IPS DF 4.7 (cell line): Measurements from ENCODE around the gene RASSF1.

Experiments used
- DNase-seq: peaks from one replicate; pipeline ENCODE4 v3.0.0-alpha.2; 2013; ENCODE audit warnings: low spot score; ENCODE audit errors: extremely low read depth

RASSF1 gene

GRCh38 chr3:50345008-50345407, 4.4 kb upstream of the RASSF1 start:
- DNase-seq: no peak

DNA sequence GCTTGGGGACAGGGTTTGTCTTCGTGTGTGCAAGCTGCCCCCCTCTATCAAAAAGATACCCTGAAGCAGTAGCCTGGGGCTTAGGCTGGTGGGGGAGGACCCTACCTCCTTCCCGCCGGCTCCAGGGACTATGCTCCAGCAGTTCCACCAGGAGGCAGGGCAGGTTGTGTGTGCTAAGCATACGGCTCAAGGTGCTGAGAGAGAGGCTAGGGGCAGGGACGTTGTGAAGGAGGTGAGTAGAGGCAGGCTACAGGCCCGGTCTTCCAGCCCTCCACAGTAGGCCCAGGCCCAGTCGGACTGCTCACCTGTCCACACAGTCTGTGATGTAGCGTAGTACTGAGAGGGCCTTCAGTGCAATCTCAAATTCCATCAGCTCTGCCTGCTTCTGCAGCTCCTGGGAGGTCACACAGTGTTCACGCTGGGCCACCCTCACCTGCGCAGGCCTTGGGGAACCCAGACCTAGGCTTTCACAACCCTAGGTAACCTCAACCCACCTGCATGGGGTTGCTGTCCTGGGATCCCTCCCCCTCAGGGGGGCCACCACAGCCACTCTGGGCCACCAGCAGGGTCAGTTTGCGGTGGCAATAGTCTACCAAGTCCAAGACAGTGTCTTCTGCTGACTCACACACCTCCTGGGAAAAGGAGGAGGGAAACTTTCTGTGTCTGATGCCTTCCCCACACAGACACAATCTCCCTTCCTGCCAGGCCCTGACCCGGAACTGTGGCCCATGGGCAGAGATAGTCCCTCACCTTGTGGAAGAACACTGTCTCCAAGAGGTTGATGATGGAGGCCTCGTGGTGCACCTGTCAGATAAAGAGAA, 2.4 kb upstream of the RASSF1 start:
- no peak for DNase-seq

- DNase-seq: no peak
Measured at GRCh38 chr3:50341996-50342650, 1.5 kb upstream of the RASSF1 start.

GRCh38 chr3:50341537-50341936, 901 bp upstream of the RASSF1 start:
- DNase-seq: no peak

DNA sequence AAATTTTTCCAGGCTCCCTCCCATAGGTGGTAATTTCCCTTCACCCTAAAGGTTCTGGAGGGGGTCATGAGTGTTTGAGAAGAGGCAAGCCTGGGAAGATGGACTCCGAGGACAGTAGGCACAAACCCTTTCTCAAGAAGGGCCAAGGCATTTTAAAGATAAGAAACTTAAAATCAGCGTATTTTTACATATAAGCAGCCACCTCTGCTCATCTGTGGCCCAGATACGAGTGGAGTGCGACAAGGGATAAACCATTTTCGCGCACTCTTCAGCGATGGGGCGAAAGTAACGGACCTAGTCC, 539 bp downstream of the RASSF1 start:
- no peak for DNase-seq

GRCh38 chr3:50339485-50340146, 1.0 kb downstream of the RASSF1 start:
- no peak for DNase-seq

DNA sequence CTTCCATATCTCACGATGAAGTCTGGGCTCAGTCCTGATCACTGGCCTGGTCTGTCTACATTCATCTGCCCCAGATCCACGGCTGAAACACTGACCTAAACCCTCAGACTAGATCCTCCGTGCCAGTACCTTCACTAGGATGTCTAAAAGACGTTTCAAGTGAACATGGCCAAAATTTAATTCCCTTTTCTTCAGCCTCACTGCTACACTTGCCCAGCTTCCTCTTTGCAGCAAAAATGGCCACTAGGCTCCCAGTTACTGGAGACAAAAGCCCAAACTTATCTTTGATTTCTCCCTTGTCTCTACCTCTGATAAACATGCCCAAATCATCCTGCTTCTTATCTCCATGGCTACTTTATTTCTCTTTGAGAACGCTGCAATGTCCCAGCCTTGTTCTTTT, 1.7 kb downstream of the RASSF1 start:
- no peak for DNase-seq

- no peak for DNase-seq
Measured at GRCh38 chr3:50337175-50337861, 3.3 kb downstream of the RASSF1 start.

DNA sequence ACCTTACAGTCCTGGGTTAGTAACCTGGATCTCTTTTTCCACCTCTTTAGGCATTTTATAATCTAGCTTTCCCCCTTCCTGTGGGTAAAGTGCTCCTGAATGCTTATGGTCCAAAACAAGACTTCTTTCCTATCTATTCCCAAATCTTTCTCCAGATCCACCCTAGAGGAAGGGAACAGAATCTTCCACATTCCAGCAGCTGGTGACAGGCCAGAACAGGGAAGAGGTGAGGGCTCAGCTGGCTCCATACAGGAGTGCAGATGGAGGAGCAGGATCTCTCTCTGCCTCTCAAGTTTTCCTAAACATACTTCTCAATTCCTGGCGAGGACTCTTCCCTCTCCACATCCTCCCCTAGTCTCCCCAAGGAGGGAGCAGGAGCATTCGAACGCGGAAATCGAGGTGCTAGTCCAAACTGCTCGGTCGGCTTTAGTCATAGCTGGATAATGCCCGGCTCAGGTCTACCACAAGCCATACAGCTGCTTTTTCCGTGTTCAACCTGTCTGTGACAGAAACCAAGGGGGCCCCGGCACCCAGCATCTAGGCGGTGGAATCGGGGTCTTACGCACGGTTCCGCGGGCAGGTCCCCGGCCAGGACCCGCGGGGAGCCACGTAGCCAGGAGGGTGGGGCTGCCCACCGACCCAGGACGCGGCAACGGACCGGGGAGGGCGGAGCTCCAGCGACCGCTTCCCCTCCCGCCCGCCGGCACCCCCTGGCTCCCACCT, 4.0 kb downstream of the RASSF1 start:
- no peak for DNase-seq

GRCh38 chr3:50334339-50335075, 6.1 kb downstream of the RASSF1 start:
- DNase-seq: no peak

DNA sequence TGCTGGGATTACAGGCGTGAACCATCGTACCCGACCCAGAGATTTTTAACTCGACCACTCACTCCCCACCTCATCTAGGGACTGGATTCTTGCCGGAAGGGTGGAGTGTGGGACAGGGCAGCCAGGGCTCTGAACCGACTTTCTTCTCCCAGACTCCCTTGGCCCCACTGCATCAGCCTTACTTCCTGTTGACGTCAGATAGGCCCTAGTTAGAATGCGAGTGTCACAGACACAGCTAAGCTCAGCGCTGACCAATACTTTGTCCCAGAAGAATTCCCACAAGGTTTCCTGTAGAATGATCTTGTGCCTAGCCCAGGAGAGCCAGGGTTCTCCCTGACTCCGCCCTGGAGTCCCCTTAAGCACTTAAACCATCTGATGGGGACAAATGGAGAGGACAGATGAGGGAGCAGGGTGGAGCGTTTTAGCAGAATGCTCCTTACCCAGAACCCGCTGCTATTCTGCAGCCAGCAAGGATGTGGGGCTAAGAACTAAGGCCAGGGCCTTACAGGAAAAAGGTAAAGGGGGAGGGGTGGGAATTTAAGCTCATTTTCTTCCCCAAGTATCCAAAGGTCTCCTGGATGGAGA, 6.8 kb downstream of the RASSF1 start:
- no peak for DNase-seq

- DNase-seq: no peak
Measured at GRCh38 chr3:50331364-50331907, 9.2 kb downstream of the RASSF1 start.

- DNase-seq: no peak
Measured at GRCh38 chr3:50330330-50330729, 10.3 kb downstream of the RASSF1 start.

DNA sequence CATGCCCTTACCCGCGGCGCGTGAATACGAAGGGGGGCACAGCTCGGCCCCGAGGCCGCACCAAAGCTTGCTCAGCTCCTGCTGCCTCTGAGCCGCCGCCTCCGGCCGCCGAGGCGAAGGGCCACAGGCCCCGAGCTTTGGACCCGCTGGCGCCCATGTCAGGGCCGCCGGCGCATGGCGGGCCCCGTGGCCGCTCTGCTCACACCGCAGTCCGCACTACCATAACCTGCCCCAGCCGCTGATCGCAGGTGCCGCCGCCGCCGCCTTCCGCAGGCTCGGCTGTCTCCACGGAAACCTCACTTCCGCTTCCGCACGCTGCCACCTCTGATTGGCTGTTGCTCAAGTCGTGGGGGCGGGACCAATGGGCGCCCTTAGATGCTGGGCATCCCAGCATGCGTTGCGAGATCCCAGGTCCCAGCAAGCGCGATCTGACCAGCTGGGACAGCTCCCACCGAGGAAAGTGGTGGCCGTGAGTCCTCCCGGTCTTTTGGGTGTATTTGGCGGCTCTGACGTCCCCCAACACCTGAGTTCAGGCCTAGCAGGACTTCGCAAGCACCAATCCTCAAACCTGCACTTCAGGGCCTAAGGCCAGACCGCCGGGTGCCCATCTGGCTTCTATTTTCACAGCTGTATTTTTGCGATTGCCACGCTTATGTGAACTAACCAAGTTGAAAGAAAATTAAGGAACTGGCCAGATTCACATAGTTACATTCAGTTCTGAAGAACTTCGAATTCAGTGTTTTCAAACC, 12.5 kb downstream of the RASSF1 start, which contains the start of gene TUSC2:
TSS of gene TUSC2 (minus strand) at position 281 of the 749 bp plus-strand sequence. CDS start at position 157, 124 bp downstream.
- DNase-seq: no peak

DNA sequence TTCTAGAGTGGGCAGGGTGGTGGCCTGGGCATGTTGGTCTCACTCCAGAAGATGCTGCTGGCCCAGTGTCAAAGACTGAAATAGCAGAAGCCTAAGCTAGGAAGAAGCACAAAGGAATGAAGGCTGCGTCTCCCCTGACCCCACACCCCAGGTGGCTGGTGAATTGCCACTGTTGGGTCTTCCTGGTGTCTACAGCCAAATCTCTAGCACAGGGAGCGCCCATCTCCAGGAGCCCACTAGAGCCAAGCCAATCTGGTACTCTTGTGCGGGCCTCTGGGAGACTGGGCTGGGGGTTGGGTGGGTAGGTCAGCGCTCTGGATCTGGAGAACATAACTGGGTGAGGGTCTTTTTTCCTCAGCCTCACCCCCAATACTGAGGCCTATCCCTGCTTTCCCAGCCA, 13.5 kb downstream of the RASSF1 start:
- no peak for DNase-seq

DNA sequence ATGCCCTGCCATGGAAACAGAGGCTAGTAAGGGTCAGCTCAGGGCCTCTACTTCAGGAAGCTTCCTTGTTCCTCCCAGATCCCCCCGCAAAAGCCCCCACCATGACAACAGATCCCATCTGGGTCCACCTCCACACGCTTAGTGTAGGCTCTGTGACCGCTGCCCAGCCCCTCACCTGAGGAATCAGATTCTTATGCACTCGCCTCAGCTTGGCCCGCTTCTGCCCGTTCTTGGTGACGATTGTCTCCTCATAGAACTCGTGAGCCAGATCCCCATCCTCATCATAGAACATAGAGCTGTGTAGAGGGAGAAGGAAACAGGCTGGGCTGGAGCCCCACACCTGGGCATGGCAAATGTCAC, 14.5 kb downstream of the RASSF1 start:
- DNase-seq: no peak

GRCh38 chr3:50325497-50326181, 15.0 kb downstream of the RASSF1 start:
- no peak for DNase-seq

- DNase-seq: no peak
Measured at GRCh38 chr3:50325113-50325480, 15.5 kb downstream of the RASSF1 start.
